H9 (cell line): Measurements from ENCODE around the gene ACTR2. TPM values are rescaled to one million over a fixed set of nuclear protein-coding genes. Genes with fewer than 3 reads are reported as not detected.

Experiments used
- DNase-seq: peaks from one replicate; pipeline ENCODE4 v3.0.0-alpha.2; 2017
- H2AFZ ChIP-seq: one replicate; pipeline ENCODE4 v1.6.1; 2013; ENCODE audit warnings: mild to moderate bottlenecking, low read length, control low read depth, moderate library complexity
- H2AK5ac ChIP-seq: 2 replicates; pipeline ENCODE4 v1.6.1; 2013; ENCODE audit warnings: low read length, control low read depth, mixed read lengths; ENCODE audit not compliant: insufficient read length
- H2BK120ac ChIP-seq: one replicate; pipeline ENCODE4 v1.6.1; 2013; ENCODE audit warnings: low read depth, mild to moderate bottlenecking, low read length, control low read depth, inconsistent platforms; ENCODE audit not compliant: poor library complexity, severe bottlenecking
- H2BK12ac ChIP-seq: 2 replicates; pipeline ENCODE4 v1.6.1; 2013; ENCODE audit warnings: low read length, control low read depth, mixed read lengths, low read depth; ENCODE audit not compliant: insufficient read length
- H2BK15ac ChIP-seq: 2 replicates; pipeline ENCODE4 v1.6.1; 2013; ENCODE audit warnings: low read depth, low read length, control low read depth
- H2BK20ac ChIP-seq: one replicate; pipeline ENCODE4 v1.6.1; 2013; ENCODE audit warnings: low read depth, mild to moderate bottlenecking, low read length, control low read depth, inconsistent platforms; ENCODE audit not compliant: poor library complexity, severe bottlenecking
- H2BK5ac ChIP-seq: 2 replicates; pipeline ENCODE4 v1.6.1; 2013; ENCODE audit warnings: low read length, control low read depth, mixed read lengths; ENCODE audit not compliant: insufficient read length
- H3K14ac ChIP-seq: 2 replicates; pipeline ENCODE4 v1.6.1; 2013; ENCODE audit warnings: low read length, control low read depth; ENCODE audit not compliant: insufficient read depth
- H3K18ac ChIP-seq: 2 replicates; pipeline ENCODE4 v1.6.1; 2013; ENCODE audit warnings: low read depth, mild to moderate bottlenecking, mixed read lengths, low read length, control low read depth; ENCODE audit not compliant: insufficient read length
- H3K23ac ChIP-seq: 2 replicates; pipeline ENCODE4 v1.6.1; 2013; ENCODE audit warnings: low read length, control low read depth, mixed read lengths, low read depth; ENCODE audit not compliant: insufficient read length
- H3K23me2 ChIP-seq: 2 replicates; pipeline ENCODE4 v1.6.1; 2013; ENCODE audit warnings: low read depth, mild to moderate bottlenecking, mixed read lengths, low read length, control low read depth; ENCODE audit not compliant: insufficient read length, poor library complexity, severe bottlenecking
- H3K27ac ChIP-seq: 2 replicates; pipeline ENCODE4 v1.5.1; 2013; ENCODE audit warnings: low read length, control low read depth, mixed read lengths, low read depth; ENCODE audit not compliant: insufficient read length
- H3K27me3 ChIP-seq: 2 replicates; pipeline ENCODE4 v1.6.1; 2013; ENCODE audit warnings: low read length, control low read depth, inconsistent platforms; ENCODE audit not compliant: insufficient read depth
- H3K4ac ChIP-seq: 2 replicates; pipeline ENCODE4 v1.6.1; 2013; ENCODE audit warnings: low read depth, mild to moderate bottlenecking, control low read depth, inconsistent platforms, low read length, moderate library complexity
- H3K4me1 ChIP-seq: 2 replicates; pipeline ENCODE4 v1.6.1; 2013; ENCODE audit warnings: low read length, control low read depth, inconsistent platforms; ENCODE audit not compliant: insufficient read depth
- H3K4me2 ChIP-seq: 2 replicates; pipeline ENCODE4 v1.6.1; 2013; ENCODE audit warnings: low read length, control low read depth, mixed read lengths; ENCODE audit not compliant: insufficient read length, insufficient read depth
- H3K56ac ChIP-seq: 2 replicates; pipeline ENCODE4 v1.6.1; 2013; ENCODE audit warnings: low read depth, mild to moderate bottlenecking, mixed read lengths, low read length, control low read depth; ENCODE audit not compliant: insufficient read length
- H3K79me1 ChIP-seq: 2 replicates; pipeline ENCODE4 v1.6.1; 2013; ENCODE audit warnings: low read depth, mild to moderate bottlenecking, moderate library complexity, low read length, control low read depth, inconsistent platforms; ENCODE audit not compliant: insufficient read depth, poor library complexity, severe bottlenecking
- H3K79me2 ChIP-seq: 2 replicates; pipeline ENCODE4 v1.6.1; 2013; ENCODE audit warnings: low read length, control low read depth, inconsistent platforms; ENCODE audit not compliant: insufficient read depth
- H3K9ac ChIP-seq: 2 replicates; pipeline ENCODE4 v1.6.1; 2013; ENCODE audit warnings: low read length, control low read depth, mixed read lengths; ENCODE audit not compliant: insufficient read length; ENCODE audit errors: extremely low read depth
- H3K9me3 ChIP-seq: one replicate; pipeline ENCODE4 v1.6.1; 2013; ENCODE audit warnings: low read depth, low read length, inconsistent platforms; ENCODE audit not compliant: control insufficient read depth
- H3T11ph ChIP-seq: one replicate; pipeline ENCODE4 v1.6.1; 2013; ENCODE audit warnings: mild to moderate bottlenecking, low read length, control low read depth, inconsistent platforms
- H4K20me1 ChIP-seq: one replicate; pipeline ENCODE4 v1.6.1; 2013; ENCODE audit not compliant: control insufficient read depth, insufficient read length, insufficient read depth
- H4K5ac ChIP-seq: 2 replicates; pipeline ENCODE4 v1.6.1; 2013; ENCODE audit warnings: low read depth, mild to moderate bottlenecking, mixed read lengths, low read length, control low read depth; ENCODE audit not compliant: insufficient read length
- H4K8ac ChIP-seq: replicated peaks from 2 replicates; pipeline ENCODE4 v1.6.1; 2013; ENCODE audit warnings: low read length, control low read depth, mixed read lengths, low read depth; ENCODE audit not compliant: insufficient read length
- H4K91ac ChIP-seq: 2 replicates; pipeline ENCODE4 v1.6.1; 2013; ENCODE audit warnings: low read depth, mild to moderate bottlenecking, moderate library complexity, mixed read lengths, low read length, control low read depth; ENCODE audit not compliant: insufficient read length
- H3K27ac Mint-ChIP-seq, 3 experiments: 2 replicates in 2 of 3; 3 replicates in 1 of 3; pipeline ENCODE4 v1.8.0; 2020 to 2021; ENCODE audit warnings: mixed read lengths in 3 of 3, mild to moderate bottlenecking in 1 of 3, moderate library complexity in 1 of 3
- H3K27me3 Mint-ChIP-seq: 2 replicates; pipeline ENCODE4 v1.8.0; 2021; ENCODE audit warnings: low read depth, mild to moderate bottlenecking, moderate library complexity, mixed read lengths
- H3K36me3 Mint-ChIP-seq, 3 experiments: 2 replicates in 2 of 3; 3 replicates in 1 of 3; pipeline ENCODE4 v1.8.0; 2020 to 2021; ENCODE audit warnings: low read depth in 3 of 3, mixed read lengths in 3 of 3; ENCODE audit not compliant: insufficient read depth in 1 of 3
- H3K4me1 Mint-ChIP-seq, 2 experiments: 2 replicates each; pipeline ENCODE4 v1.8.0; 2020; ENCODE audit warnings: mixed read lengths in 2 of 2
- H3K4me3 Mint-ChIP-seq, 2 experiments: 2 replicates in 1 of 2; 3 replicates in 1 of 2; pipeline ENCODE4 v1.8.0; 2020 to 2021; ENCODE audit warnings: mild to moderate bottlenecking in 2 of 2, mixed read lengths in 2 of 2, moderate library complexity in 1 of 2
- H3K9me3 Mint-ChIP-seq, 2 experiments: 2 replicates in 1 of 2; 3 replicates in 1 of 2; pipeline ENCODE4 v1.8.0; 2020; ENCODE audit warnings: mild to moderate bottlenecking in 2 of 2, mixed read lengths in 2 of 2, moderate library complexity in 1 of 2
- WGBS: extraction: QIAGEN DNeasy Blood & Tissue Kit; methylation state at CpG from one replicate; pipeline ENCODE4 v1.1.7; 2013; ENCODE audit warnings: missing lambda C conversion rate, low lambda C conversion rate, mixed read lengths; ENCODE audit not compliant: insufficient read length; ENCODE audit errors: extremely low coverage; 5-methylcytosine and 5-hydroxymethylcytosine counted together
- total RNA-seq: library from RNA; stranded (reverse); gene quantifications from 2 replicates; pipeline ENCODE4 v1.2.1, GENCODE V29; 2021
- TF ChIP-seq, protein P1 (sequence below): fragments of 200-600 bp; sonication (generic); conservative IDR thresholded peaks from 3 replicates; pipeline ENCODE4 v1.8.0; 2021; ENCODE audit warnings: antibody characterized with exemption, mild to moderate bottlenecking

ACTR2 gene
- total RNA-seq, 1 experiment from 2014 or later: 176 TPM

DNA sequence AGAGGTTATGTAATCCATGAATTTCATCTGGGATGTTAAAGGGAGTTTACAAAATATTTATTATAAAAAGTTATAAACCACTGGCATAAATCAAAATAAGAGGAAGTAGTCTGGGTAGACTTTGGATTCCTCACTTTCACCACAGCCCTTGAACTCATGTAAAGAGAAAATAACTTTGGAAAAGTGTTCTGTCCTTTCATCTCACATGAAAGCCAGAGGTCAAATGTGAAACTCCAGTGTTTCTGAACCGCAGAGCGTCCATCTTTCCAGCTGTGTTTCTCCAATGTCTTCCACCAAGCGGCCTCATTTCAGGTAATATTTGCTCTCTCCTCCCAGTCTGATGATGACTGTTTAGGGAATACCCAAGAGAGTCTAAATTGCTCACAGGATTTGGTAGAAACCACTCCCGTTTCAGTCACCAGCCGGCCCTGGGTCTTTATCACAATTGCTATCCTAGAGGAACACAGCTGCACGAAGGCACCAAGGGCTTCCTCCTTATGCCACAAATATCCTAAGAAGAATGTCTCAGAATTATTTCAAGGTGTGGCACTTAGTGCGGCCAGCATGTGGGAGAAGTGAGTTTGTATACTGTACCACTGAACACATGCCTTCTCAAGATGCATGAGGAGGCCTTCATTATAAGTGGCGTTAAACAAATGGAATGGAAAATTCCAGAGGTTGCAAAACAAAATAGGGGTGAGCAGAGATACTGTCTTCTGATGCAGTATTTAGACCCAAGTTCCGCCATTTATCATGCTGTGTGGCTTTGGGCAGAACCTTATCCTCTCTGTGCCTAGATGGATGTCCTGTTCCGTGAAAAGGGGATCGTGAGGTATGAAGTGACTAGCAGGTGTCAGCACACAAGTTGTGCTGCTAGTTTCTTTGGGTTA lies 63.8 kb downstream of the ACTR2 start:
- TF ChIP-seq, protein P1, sequence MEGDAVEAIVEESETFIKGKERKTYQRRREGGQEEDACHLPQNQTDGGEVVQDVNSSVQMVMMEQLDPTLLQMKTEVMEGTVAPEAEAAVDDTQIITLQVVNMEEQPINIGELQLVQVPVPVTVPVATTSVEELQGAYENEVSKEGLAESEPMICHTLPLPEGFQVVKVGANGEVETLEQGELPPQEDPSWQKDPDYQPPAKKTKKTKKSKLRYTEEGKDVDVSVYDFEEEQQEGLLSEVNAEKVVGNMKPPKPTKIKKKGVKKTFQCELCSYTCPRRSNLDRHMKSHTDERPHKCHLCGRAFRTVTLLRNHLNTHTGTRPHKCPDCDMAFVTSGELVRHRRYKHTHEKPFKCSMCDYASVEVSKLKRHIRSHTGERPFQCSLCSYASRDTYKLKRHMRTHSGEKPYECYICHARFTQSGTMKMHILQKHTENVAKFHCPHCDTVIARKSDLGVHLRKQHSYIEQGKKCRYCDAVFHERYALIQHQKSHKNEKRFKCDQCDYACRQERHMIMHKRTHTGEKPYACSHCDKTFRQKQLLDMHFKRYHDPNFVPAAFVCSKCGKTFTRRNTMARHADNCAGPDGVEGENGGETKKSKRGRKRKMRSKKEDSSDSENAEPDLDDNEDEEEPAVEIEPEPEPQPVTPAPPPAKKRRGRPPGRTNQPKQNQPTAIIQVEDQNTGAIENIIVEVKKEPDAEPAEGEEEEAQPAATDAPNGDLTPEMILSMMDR: no peak

More for the DNA sequence above, 63.8 kb downstream of the ACTR2 start:
- no peak overlapping the region for H4K8ac ChIP-seq
- no peak overlapping the region for H3K4ac ChIP-seq
- H3K14ac ChIP-seq: no peak overlapping the region
- no peak overlapping the region for H3T11ph ChIP-seq
- H2AFZ ChIP-seq: no peak overlapping the region
- Mint-ChIP-seq H3K36me3 (no peaks in the 10 kb centered on the region), H3K4me3 (no peak overlapping the region), H3K27ac (no peak overlapping the region), H3K4me1 (peaks cover 6 to 13% of the 10 kb centered on the region in 2 experiments), H3K9me3 (no peaks in the 10 kb centered on the region), H3K27me3 (peaks cover 90% of the 10 kb centered on the region)
- no peaks in the 10 kb centered on the region for H3K79me2 ChIP-seq
- no peak overlapping the region for H3K9ac ChIP-seq
- H4K20me1 ChIP-seq: no peaks in the 10 kb centered on the region
- no CpG with 5 or more reads among the region's 11 CpGs for WGBS
- no peak overlapping the region for H3K27ac ChIP-seq
- no peak overlapping the region for H4K5ac ChIP-seq
- no peak overlapping the region for H3K23ac ChIP-seq
- no peak overlapping the region for H2AK5ac ChIP-seq
- no peaks in the 10 kb centered on the region for H3K4me1 ChIP-seq
- H4K91ac ChIP-seq: no peak overlapping the region
- H2BK120ac ChIP-seq: no peak overlapping the region
- DNase-seq: no peak
- H3K56ac ChIP-seq: no peak overlapping the region
- H3K27me3 ChIP-seq: no peaks in the 10 kb centered on the region
- no peak overlapping the region for H2BK5ac ChIP-seq
- no peaks in the 10 kb centered on the region for H3K9me3 ChIP-seq
- no peak overlapping the region for H2BK20ac ChIP-seq
- H2BK15ac ChIP-seq: no peak overlapping the region
- no peaks in the 10 kb centered on the region for H3K23me2 ChIP-seq
- H3K79me1 ChIP-seq: no peaks in the 10 kb centered on the region
- H2BK12ac ChIP-seq: no peak overlapping the region
- H3K18ac ChIP-seq: no peak overlapping the region
- H3K4me2 ChIP-seq: no peak overlapping the region
